ENCODE data around the gene HSF2BP.
"Not testable (repeated sequence)": the region's sequence is repeated elsewhere in the genome, so short reads cannot be mapped to it uniquely, and the experiment has no call there.

Gene HSF2BP

GRCh38 chr21:43659136-43660000, at the start of gene HSF2BP, which contains the start of gene RRP1B:
HSF2BP (minus strand) TSS chr21:43659488; CDS start chr21:43658096, 1,392 bp downstream.
RRP1B (plus strand) TSS chr21:43659560; CDS start chr21:43659665, 105 bp downstream.
- FAIRE-seq: no peak

GRCh38 chr21:43708745-43709381, 49.6 kb upstream of the HSF2BP start:
- no peak for FAIRE-seq

- FAIRE-seq: no peak
Measured at GRCh38 chr21:43707462-43707861, 48.2 kb upstream of the HSF2BP start.

GRCh38 chr21:43703035-43703880, 44.0 kb upstream of the HSF2BP start:
- no peak for FAIRE-seq

GRCh38 chr21:43702785-43703034, 43.4 kb upstream of the HSF2BP start:
- FAIRE-seq: no peak

- FAIRE-seq: no peak
Measured at GRCh38 chr21:43701936-43702784, 42.9 kb upstream of the HSF2BP start.

GRCh38 chr21:43699933-43700599, 40.8 kb upstream of the HSF2BP start:
- FAIRE-seq: no peak

- FAIRE-seq: not testable (repeated sequence)
Measured at GRCh38 chr21:43699492-43699777, 40.1 kb upstream of the HSF2BP start.

- FAIRE-seq: no peak
Measured at GRCh38 chr21:43697758-43698643, 38.7 kb upstream of the HSF2BP start.

GRCh38 chr21:43696214-43696613, 36.9 kb upstream of the HSF2BP start:
- no peak for FAIRE-seq

- no peak for FAIRE-seq
Measured at GRCh38 chr21:43694437-43695079, 35.3 kb upstream of the HSF2BP start.

GRCh38 chr21:43693981-43694380, 34.7 kb upstream of the HSF2BP start:
- FAIRE-seq: no peak

- FAIRE-seq: no peak
Measured at GRCh38 chr21:43692949-43693348, 33.7 kb upstream of the HSF2BP start.

- no peak for FAIRE-seq
Measured at GRCh38 chr21:43691801-43692200, 32.5 kb upstream of the HSF2BP start.

- FAIRE-seq: no peak
Measured at GRCh38 chr21:43691086-43691795, 32.0 kb upstream of the HSF2BP start.

GRCh38 chr21:43690346-43690745, 31.1 kb upstream of the HSF2BP start:
- no peak for FAIRE-seq

- no peak for FAIRE-seq
Measured at GRCh38 chr21:43689556-43690337, 30.5 kb upstream of the HSF2BP start.

- no peak for FAIRE-seq
Measured at GRCh38 chr21:43688906-43689305, 29.6 kb upstream of the HSF2BP start.
